Measurements from ENCODE around the gene ARPC5L. TPM values are rescaled to one million over a fixed set of nuclear protein-coding genes. Genes with fewer than 3 reads are reported as not detected.

ARPC5L gene
- total and polyA plus RNA-seq, 2 of the 13 experiments (the other 11 are each of a cell fraction or from before 2014, with no cell fraction given) = 29.9 to 33.8 TPM

- TF ChIP-seq FOXA1 (IDR thresholded peaks at IDR 0.05) = no peak
- 0 out of 2 replicates have a peak, but pooled peaks have one; percentile 1 for TF ChIP-seq FOXA1 (CRISPR knock-in tag; IDR thresholded peaks at IDR 0.05)
- peak; percentile 100 for TF ChIP-seq NR2C2 (CRISPR knock-in tag; IDR thresholded peaks at IDR 0.05; ENCODE audit: borderline replicate concordance)
- TF ChIP-seq ZNF543 (CRISPR knock-in tag; IDR thresholded peaks at IDR 0.05) = peak; percentile 68; the same call in 1 of the 2 replicates
- TF ChIP-seq ISX (CRISPR knock-in tag; conservative IDR thresholded peaks at IDR 0.05) = peak; percentile 74; the same call in 1 of the 2 replicates
- peak; percentile 68 for TF ChIP-seq HCFC1 (IDR thresholded peaks at IDR 0.05; ENCODE audit: low read depth, low read length)
- peak; percentile 82 for TF ChIP-seq MAX (IDR thresholded peaks at IDR 0.05)
- TF ChIP-seq KDM4B (CRISPR knock-in tag; IDR thresholded peaks at IDR 0.05) = peak; percentile 65; the same call in 1 of the 2 replicates
- TF ChIP-seq POLR2AphosphoS2 (IDR thresholded peaks at IDR 0.05; ENCODE audit: low read depth, low read length) = peak; percentile 91; the same call in 1 of the 2 replicates
- no peak for TF ChIP-seq ZBTB46 (CRISPR knock-in tag; IDR thresholded peaks at IDR 0.05; ENCODE audit: borderline replicate concordance)
- TF ChIP-seq XRCC5 (optimal IDR thresholded peaks at IDR 0.05; ENCODE audit: low read length) = peak; percentile 55
- no peak for TF ChIP-seq PAWR (CRISPR knock-in tag; IDR thresholded peaks at IDR 0.05; ENCODE audit: borderline replicate concordance)
- 0 out of 2 replicates have a peak, but pooled peaks have one; percentile 29 for TF ChIP-seq MTA1 (CRISPR knock-in tag; IDR thresholded peaks at IDR 0.05; ENCODE audit: borderline replicate concordance)
- TF ChIP-seq ZNF563 (CRISPR knock-in tag; IDR thresholded peaks at IDR 0.05) = peak; percentile 63; the same call in 1 of the 2 replicates
- peak; percentile 53 for TF ChIP-seq MXD4 (CRISPR knock-in tag; IDR thresholded peaks at IDR 0.05)
- TF ChIP-seq ZFP36 (IDR thresholded peaks at IDR 0.05; ENCODE audit: borderline replicate concordance, low read depth, low read length, partially characterized antibody) = no peak
- TF ChIP-seq ZZZ3 (CRISPR knock-in tag; IDR thresholded peaks at IDR 0.05; ENCODE audit: borderline replicate concordance) = peak; percentile 93; the same call in 1 of the 2 replicates
- TF ChIP-seq BRD4 (CRISPR knock-in tag; IDR thresholded peaks at IDR 0.05) = peak; percentile 90
- peak; percentile 84 for TF ChIP-seq SAP130 (CRISPR knock-in tag; IDR thresholded peaks at IDR 0.05; ENCODE audit: low read depth)
- TF ChIP-seq ZFAT (CRISPR knock-in tag; conservative IDR thresholded peaks at IDR 0.05) = peak; percentile 80; the same call in 1 of the 2 replicates
- 0 out of 2 replicates have a peak, but pooled peaks have one; percentile 11 for TF ChIP-seq ZFP37 (CRISPR knock-in tag; IDR thresholded peaks at IDR 0.05; ENCODE audit: borderline replicate concordance)
- peak; percentile 90 for TF ChIP-seq PHF20 (CRISPR knock-in tag; IDR thresholded peaks at IDR 0.05)
- peak; percentile 61; the same call in 1 of the 2 replicates for TF ChIP-seq ZSCAN25 (CRISPR knock-in tag; IDR thresholded peaks at IDR 0.05)
- peak; percentile 79; the same call in 1 of the 2 replicates for TF ChIP-seq NFKB2 (CRISPR knock-in tag; IDR thresholded peaks at IDR 0.05; ENCODE audit: borderline replicate concordance)
- 0 out of 2 replicates have a peak, but pooled peaks have one; percentile 34 for TF ChIP-seq GFI1 (CRISPR knock-in tag; IDR thresholded peaks at IDR 0.05; ENCODE audit: borderline replicate concordance)
- peak; percentile 86; the same call in 1 of the 2 replicates for TF ChIP-seq ZNF557 (CRISPR knock-in tag; IDR thresholded peaks at IDR 0.05)
- TF ChIP-seq ZNF460 (CRISPR knock-in tag; IDR thresholded peaks at IDR 0.05; ENCODE audit: borderline replicate concordance) = no peak
- peak; percentile 98 for TF ChIP-seq AHR (CRISPR knock-in tag; IDR thresholded peaks at IDR 0.05)
- peak; percentile 63; the same call in 1 of the 2 replicates for TF ChIP-seq THAP7 (CRISPR knock-in tag; IDR thresholded peaks at IDR 0.05)
Measured at GRCh38 chr9:124861342-124862229, at the start of gene ARPC5L, which contains the start of gene RPL35 (continued).
